ENCODE data around the gene GRIFIN. TPM values are rescaled to one million over a fixed set of nuclear protein-coding genes. Genes with fewer than 3 reads are reported as not detected.

GRIFIN gene
- total and polyA plus RNA-seq, 2 donors (not counting 1 experiment from before 2014, with no cell fraction given): not detected

DNA sequence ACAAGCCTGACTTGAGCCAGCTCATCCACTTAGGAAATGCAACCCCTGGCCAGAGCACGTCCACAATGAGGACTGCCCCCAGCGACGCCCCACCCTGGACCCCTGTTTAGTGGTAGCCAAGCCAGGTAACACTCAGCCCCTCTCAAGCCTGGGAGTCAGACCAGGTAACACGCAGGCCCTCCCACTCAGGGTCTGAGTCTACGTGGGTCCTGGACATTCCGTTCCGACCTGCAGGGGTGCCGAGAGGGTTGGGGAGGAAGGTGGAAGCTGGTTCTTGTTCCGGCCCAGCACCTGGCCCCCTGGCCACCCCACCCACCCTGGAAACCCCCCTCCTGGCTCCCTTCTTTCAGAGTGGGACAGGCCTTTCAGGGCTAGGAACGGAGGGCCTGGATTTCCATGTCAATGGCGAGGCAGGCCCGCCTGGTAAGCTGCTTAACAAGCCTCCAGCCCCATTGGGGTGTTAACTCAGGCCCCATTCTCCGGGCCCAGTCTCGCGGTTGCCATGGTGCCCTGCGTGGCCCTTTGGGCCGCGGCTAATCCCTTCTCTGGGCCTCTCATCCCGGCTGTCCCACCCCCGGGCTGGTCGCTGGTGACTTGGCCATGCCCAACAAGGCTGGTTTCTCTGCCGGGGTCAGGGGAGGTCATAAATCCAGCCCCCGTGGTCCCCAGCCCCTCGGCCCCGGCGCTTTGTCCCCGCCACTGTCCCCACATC is 23.7 kb upstream of the GRIFIN start:
- Histone ChIP-seq H3K4me3 (ENCODE audit: control extremely low read depth in 1 of 5, extremely low read depth in 1 of 5, insufficient read depth in 1 of 5, low read depth in 2 of 5, low read length in 4 of 5) (no peak overlapping the region), H3K9me3 (ENCODE audit: control extremely low read depth in 1 of 3, control insufficient read depth in 2 of 3, insufficient read depth in 1 of 3, low read length in 2 of 3) (peaks cover 0 to 10% (median 0%) of the 10 kb centered on the region in 3 donors), H3K27ac (ENCODE audit: low read length in 2 of 2) (no peak overlapping the region), H3K36me3 (replicated peaks in 1 of 2; ENCODE audit: control extremely low read depth in 1 of 2, control insufficient read depth in 1 of 2, extremely low read depth in 1 of 2, insufficient read depth in 2 of 2, low read length in 1 of 2) (no peaks in the 10 kb centered on the region), H4K20me1 (ENCODE audit: control insufficient read depth, insufficient read depth, low read length, poor library complexity, severe bottlenecking) (no peaks in the 10 kb centered on the region), H2AFZ (ENCODE audit: insufficient read depth, low read depth, low read length, poor library complexity, severe bottlenecking) (no peak overlapping the region), H3K79me2 (ENCODE audit: control insufficient read depth, insufficient read depth, low read length) (no peaks in the 10 kb centered on the region), H3K9ac (ENCODE audit: low read length) (no peak overlapping the region), H3K4me1 (ENCODE audit: control insufficient read depth in 2 of 2, insufficient read depth in 2 of 2, low read length in 2 of 2) (peaks cover 9 to 11% of the 10 kb centered on the region in 2 donors), H3K27me3 (replicated peaks in 1 of 4; ENCODE audit: control extremely low read depth in 1 of 4, control insufficient read depth in 3 of 4, insufficient read depth in 4 of 4, low read length in 3 of 4) (peaks cover 0 to 24% (median 10%) of the 10 kb centered on the region in 4 experiments), H3K4me2 (replicated peaks; ENCODE audit: low read depth, low read length, poor library complexity, severe bottlenecking) (no peak overlapping the region)
- WGBS (ENCODE audit: insufficient coverage): 97% methylated on average over 24 of the region's 27 CpGs
- Mint-ChIP-seq H3K9me3 (ENCODE audit: insufficient read depth) (no peaks in the 10 kb centered on the region), H3K4me3 (no peak overlapping the region), H3K4me1 (peaks cover 9% of the 10 kb centered on the region), H3K27ac (no peak overlapping the region), H3K27me3 (peaks cover 13% of the 10 kb centered on the region)
- intact Hi-C loops (cut with micrococcal nuclease): no loop called here
- DNase-seq (no peak), ATAC-seq (ENCODE audit: low read depth) (no peak)
- ChIA-PET CTCF (interaction anchor here (1.1 to 1.9 kb wide), 3 partner anchors 31 to 219 kb away, joined by 3 to 8 read pairs (median 4); no protein-coding TSS in a partner anchor), POLR2A (interaction anchor here (0.7 to 1.0 kb wide), 2 partner anchors 109 to 214 kb away, joined by 3 to 6 read pairs; no protein-coding TSS in a partner anchor)
- TF ChIP-seq, protein P1, sequence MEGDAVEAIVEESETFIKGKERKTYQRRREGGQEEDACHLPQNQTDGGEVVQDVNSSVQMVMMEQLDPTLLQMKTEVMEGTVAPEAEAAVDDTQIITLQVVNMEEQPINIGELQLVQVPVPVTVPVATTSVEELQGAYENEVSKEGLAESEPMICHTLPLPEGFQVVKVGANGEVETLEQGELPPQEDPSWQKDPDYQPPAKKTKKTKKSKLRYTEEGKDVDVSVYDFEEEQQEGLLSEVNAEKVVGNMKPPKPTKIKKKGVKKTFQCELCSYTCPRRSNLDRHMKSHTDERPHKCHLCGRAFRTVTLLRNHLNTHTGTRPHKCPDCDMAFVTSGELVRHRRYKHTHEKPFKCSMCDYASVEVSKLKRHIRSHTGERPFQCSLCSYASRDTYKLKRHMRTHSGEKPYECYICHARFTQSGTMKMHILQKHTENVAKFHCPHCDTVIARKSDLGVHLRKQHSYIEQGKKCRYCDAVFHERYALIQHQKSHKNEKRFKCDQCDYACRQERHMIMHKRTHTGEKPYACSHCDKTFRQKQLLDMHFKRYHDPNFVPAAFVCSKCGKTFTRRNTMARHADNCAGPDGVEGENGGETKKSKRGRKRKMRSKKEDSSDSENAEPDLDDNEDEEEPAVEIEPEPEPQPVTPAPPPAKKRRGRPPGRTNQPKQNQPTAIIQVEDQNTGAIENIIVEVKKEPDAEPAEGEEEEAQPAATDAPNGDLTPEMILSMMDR (IDR thresholded peaks at IDR 0.05): no peak
- TF ChIP-seq EZH2 (IDR thresholded peaks at IDR 0.05; ENCODE audit: borderline replicate concordance, insufficient read depth, low read depth, low read length, poor library complexity, severe bottlenecking): no peak

DNA sequence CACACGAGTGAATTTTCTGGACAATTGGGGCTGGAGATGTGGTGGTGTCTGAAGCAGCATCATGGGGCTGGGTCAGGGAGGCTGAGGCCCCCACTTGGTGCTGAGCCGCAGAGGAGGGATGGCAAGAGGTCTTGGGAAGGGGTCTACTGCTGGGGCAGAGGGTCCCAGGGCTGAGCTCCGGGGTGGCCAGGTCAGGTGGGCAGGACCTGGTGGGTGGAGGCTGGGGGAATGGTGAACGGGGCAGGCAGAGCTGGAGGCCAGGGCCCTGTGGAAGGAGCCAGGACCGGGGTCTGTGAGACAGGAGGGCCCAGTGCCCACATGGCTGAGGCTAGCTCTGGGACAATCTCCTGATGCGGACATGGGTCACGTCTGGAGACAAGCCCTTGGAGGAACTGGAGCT is 23.0 kb upstream of the GRIFIN start:
- whole genome bisulfite sequencing (ENCODE audit: insufficient coverage): 92% methylated on average over 7 of the region's 7 CpGs
- Histone ChIP-seq H3K4me1 (ENCODE audit: control insufficient read depth in 2 of 2, insufficient read depth in 2 of 2, low read length in 2 of 2) (peaks cover 9 to 18% of the 10 kb centered on the region in 2 donors), H2AFZ (ENCODE audit: insufficient read depth, low read depth, low read length, poor library complexity, severe bottlenecking) (no peak overlapping the region), H3K9ac (ENCODE audit: low read length) (no peak overlapping the region), H3K79me2 (ENCODE audit: control insufficient read depth, insufficient read depth, low read length) (no peaks in the 10 kb centered on the region), H3K9me3 (ENCODE audit: control extremely low read depth in 1 of 3, control insufficient read depth in 2 of 3, insufficient read depth in 1 of 3, low read length in 2 of 3) (peaks cover 0 to 10% (median 0%) of the 10 kb centered on the region in 3 donors), H3K4me3 (ENCODE audit: control extremely low read depth in 1 of 5, extremely low read depth in 1 of 5, insufficient read depth in 1 of 5, low read depth in 2 of 5, low read length in 4 of 5) (no peak overlapping the region), H3K36me3 (replicated peaks in 1 of 2; ENCODE audit: control extremely low read depth in 1 of 2, control insufficient read depth in 1 of 2, extremely low read depth in 1 of 2, insufficient read depth in 2 of 2, low read length in 1 of 2) (no peaks in the 10 kb centered on the region), H4K20me1 (ENCODE audit: control insufficient read depth, insufficient read depth, low read length, poor library complexity, severe bottlenecking) (no peaks in the 10 kb centered on the region), H3K27ac (ENCODE audit: low read length in 2 of 2) (no peak overlapping the region), H3K4me2 (replicated peaks; ENCODE audit: low read depth, low read length, poor library complexity, severe bottlenecking) (no peak overlapping the region), H3K27me3 (replicated peaks in 1 of 4; ENCODE audit: control extremely low read depth in 1 of 4, control insufficient read depth in 3 of 4, insufficient read depth in 4 of 4, low read length in 3 of 4) (peaks cover 0 to 29% (median 10%) of the 10 kb centered on the region in 4 experiments)
- ChIA-PET POLR2A (interaction anchor here (1.0 kb wide), 1 partner anchor 110 kb away, joined by 3 read pairs; no protein-coding TSS in a partner anchor), CTCF (interaction anchor here (1.2 to 1.9 kb wide), 2 partner anchors 30 to 48 kb away, joined by 4 to 8 read pairs; no protein-coding TSS in a partner anchor)
- intact Hi-C loops (cut with micrococcal nuclease): no loop called here
- no peak for DNase-seq
- TF ChIP-seq, protein P1 (IDR thresholded peaks at IDR 0.05): no peak
- TF ChIP-seq EZH2 (IDR thresholded peaks at IDR 0.05; ENCODE audit: borderline replicate concordance, insufficient read depth, low read depth, low read length, poor library complexity, severe bottlenecking): no peak
- no peak for ATAC-seq (ENCODE audit: low read depth)
- Mint-ChIP-seq H3K27me3 (peaks cover 15% of the 10 kb centered on the region), H3K27ac (no peak overlapping the region), H3K4me1 (peaks cover 9% of the 10 kb centered on the region), H3K4me3 (no peak overlapping the region), H3K9me3 (ENCODE audit: insufficient read depth) (no peaks in the 10 kb centered on the region)
